T47D (cell line): ENCODE data around the gene TNFAIP8.
A peak's percentile ranks its signal among the peaks of the same experiment; 100 is the strongest.
"Not testable (repeated sequence)": the region's sequence is repeated elsewhere in the genome, so short reads cannot be mapped to it uniquely, and the experiment has no call there.

Experiments used
- DNase-seq, 2 experiments: peaks; one replicate each; pipeline versions ENCODE4 v3.0.0 to v3.0.0-alpha.2; 2011 to 2012; ENCODE audit warnings: low read depth in 1 of 2, low spot score in 1 of 2
- JUND ChIP-seq: IDR thresholded peaks from 2 replicates; pipeline ENCODE4 v1.6.1; 2012; ENCODE audit warnings: low read depth
- in situ Hi-C: cut with HindIII; loops from 2 replicates; pipeline ENCODE4 v1.10.0; 2016; ENCODE audit warnings: low sequenced_read_pairs, low pct_unique_long_range_greater_than_20kb

TNFAIP8 gene

DNA sequence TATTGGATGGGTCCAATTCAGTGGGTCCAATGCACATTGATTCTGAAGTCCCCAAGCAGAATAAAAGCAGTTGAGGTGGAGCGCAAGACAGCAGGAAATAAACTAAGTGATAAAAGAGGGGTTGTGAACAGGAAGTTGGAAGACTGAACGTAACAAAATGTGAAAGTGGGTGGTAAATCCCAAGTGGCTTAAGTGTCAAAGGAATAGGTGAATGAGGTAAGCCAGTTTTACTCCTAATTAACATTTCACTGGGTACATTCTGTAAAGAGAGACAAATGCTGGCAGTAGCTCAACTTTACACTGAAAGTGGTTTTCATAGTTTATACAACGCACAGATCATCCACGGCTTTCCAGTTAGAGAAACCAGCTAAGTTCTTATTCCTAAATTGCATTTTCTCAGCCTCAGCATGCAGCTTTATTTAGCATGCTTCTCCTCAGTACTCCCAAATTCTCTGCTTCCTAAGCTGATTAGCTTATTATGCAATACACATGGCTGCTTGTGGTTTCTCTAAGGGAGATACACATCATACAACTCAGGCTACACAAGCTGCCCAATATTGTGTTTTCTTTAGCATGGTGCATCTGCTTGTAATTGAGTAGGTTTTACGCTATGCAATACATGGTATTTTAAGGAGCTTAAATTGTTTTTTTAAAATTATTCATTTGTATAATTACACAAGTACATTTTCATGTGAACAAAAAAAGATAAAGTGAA is 62.2 kb downstream of the TNFAIP8 start:
- in situ Hi-C loops, result no loop called here
- peak in 1 of 2 experiments; percentile 35 for DNase-seq
- TF ChIP-seq JUND, result no peak

DNA sequence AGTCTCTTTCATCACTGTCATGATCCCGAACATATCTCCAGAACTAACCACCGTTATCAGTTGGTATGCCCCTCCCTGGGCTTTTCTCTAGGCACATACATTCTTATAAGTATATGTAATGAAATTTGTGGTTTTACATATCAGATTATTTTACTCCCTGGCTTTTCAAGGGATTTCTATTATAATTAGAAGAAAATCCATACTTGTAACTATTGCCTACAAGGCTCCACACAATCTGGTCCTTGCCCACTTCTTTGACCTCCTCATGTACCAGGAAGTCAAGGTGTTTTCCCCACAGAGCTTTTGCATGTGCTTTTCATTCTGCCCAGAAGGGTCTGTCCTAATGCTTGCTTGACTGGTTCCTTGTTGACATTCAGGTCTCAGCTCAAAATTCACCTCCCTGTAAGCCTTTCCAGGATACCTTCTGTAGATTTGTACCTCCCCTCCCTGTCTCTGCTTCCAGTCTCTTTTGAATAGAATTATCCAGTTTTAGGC is 62.8 kb downstream of the TNFAIP8 start:
- DNase-seq, result peak; percentile 13 to 68
- in situ Hi-C loops, result no loop called here
- no peak for TF ChIP-seq JUND

DNA sequence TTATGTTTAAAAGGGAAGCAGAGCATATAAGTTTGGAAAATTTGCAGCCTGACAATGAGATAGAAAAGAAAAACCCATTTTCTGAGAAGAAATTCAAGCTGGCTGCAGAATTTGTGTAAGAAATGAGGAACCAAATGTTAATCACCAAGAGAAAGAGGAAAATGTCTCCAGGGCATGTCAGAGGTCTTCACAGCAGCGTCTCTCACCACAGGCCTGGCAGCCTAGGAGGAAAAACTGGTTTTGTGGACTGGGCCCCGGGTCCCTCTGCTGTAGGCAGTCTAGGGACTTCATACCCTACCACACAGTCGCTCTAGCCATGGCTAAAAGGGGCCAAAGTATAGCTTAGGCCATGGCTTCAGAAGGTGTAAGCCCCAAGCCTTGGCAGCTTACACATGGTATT is 64.3 kb downstream of the TNFAIP8 start:
- in situ Hi-C loops, result no loop called here
- no peak for TF ChIP-seq JUND
- DNase-seq, result peak in 1 of 2 experiments; percentile 85

DNA sequence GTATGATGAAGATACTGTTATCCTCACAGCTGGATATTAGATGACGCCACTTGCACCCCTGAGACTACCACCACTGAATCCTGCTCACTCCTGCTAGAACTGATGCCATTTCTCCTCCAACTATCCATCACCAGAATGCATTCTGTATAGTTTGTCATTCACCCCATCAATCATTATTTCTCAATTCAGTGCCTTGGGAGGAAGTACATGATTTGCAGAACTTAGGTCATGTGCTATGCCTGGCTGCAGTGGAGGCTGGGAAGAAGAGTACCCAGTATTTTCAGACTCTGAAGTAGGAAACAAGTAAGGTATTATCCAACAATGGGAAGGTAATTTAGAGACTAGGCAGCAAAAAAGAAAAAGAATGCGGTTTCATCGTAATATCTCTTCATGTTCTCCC is 70.2 kb downstream of the TNFAIP8 start:
- no peak for DNase-seq
- in situ Hi-C loops, result no loop called here
- no peak for TF ChIP-seq JUND

DNA sequence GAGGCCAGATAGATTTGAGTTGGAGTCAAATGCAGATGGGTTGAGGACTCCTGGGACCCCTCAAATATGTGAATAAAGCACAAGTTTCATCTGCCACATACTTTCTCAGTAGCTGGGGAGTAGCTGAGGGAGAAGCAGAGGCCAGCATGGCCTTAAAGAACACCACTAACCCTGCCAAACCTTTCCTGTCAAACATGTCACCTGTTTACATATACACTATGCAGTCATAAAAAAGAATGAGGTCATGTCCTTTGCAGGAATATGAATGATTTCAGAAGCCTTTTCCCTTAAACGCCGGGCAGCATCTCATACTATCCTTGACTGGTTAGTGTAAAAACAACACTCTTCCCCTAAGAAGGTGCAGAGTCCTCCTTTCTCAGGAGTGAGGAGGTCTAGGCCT is 71.2 kb downstream of the TNFAIP8 start:
- in situ Hi-C loops, result no loop called here

DNA sequence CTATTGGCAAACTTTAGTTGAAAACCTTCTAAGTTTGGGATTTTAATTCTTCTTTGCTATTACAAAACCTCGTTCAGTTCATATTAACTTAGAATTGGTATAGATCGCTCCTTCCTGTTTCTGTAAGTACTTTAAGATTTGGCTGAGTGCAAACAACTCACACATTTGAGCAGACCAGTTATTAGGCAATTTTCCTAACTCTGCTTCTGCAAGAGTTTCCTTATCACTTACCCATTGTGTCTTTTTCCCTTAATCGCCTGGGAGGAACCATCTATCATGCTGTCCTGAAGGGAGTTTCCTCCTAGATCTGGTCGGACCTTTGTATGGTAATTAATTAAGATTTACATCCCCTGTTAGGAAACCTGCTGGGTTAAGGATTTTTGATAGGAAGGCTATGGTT is 71.8 kb downstream of the TNFAIP8 start:
- DNase-seq, in situ Hi-C loops: not testable (repeated sequence)

More for the DNA sequence above, 71.2 kb downstream of the TNFAIP8 start:
- TF ChIP-seq JUND, result no peak
- DNase-seq, result peak in 1 of 2 experiments; percentile 35

DNA sequence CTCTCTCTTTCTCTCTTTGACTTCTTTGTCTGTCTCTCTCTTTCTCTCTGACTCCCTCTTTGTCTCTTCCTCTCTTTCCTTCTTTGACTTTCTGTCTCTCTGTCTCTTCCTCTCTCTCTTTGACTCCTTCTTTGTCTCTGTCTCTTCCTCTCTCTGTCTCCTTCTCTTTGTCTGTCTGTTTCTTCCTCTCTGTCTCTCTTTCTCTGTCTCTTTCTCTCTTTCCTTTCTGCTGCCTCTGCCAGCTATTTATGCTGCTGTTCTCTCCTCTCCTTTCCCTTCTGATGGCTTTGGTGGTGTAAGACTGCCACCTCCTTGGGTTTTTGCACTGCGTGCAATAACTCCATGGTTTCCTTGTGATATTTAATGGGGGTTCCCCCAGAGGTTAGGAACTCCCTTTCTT is 72.3 kb downstream of the TNFAIP8 start:
- DNase-seq, in situ Hi-C loops: not testable (repeated sequence)

DNA sequence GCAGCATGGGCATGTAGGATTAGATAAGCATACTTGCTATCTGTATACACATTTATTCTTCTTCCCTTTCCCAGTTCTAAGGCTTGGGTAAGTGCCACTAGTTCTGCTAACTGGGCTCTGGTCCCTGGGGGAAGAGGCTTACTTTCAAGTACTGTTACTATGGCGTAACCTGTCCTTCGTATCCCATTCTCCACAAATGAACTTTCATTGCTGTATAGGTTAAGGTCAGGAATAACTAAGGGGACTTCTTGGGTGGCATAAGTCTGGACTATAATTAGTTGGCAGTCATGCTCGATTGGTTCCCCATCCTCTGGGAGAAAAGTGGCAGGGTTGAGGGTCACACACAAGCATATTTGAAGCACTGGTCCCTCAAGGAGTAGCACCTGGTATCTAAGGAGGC is 72.8 kb downstream of the TNFAIP8 start:
- in situ Hi-C loops, DNase-seq: not testable (repeated sequence)

DNA sequence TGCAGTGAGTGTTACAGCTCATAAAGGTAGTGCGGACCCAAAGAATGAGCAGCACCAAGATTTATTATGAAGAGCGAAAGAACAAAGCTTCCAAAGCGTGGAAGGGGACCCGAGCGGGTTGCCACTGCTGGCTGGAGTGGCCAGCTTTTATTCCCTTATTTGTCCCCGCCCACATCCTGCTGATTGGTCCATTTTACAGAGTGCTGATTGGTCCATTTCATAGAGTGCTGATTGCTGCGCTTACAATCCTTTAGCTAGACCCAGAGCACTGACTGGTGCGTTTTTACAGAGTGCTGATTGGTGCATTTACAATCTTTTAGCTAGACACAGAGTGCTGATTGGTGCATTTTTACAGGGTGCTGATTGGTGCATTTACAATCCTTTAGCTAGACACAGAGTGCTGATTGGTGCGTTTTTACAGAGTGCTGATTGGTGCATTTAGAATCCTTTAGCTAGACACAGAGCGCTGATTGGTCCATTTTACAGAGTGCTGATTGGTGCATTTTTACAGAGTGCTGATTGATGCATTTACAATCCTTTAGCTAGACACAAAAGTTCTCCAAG is 76.9 kb downstream of the TNFAIP8 start:
- DNase-seq, in situ Hi-C loops: not testable (repeated sequence)

DNA sequence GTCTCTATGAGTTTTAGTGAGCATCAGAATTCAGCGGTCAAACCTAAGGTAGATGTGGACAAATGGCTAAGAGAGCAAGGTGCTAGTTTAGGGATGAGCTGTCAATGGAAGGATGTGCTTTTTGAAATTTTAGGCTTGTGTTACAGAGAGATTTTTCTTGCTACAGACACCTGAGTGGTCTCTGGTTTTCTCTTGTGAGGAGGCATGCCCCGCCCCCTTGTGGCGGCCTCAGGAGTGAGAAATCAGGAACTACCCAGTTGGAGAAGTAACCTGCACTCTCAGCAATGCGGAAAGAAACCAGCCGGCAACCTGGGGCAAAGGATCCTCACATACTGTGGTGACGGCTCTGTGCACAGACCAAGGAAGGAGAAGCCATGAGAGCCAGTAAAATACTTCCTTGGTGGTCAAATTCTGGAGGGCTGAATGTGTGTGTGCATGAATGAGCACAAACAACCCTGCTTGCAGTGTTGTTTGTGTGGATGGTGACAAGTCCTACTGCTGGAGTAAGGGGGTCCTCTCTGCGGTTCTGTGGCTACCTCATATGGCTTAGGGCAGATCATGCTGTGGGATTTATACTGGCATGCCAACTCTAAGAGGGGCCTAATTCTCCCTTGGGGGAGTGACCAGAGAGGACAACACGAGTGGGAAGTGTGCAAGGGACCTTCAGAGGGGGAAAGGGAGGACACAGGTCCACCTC is 79.8 kb downstream of the TNFAIP8 start:
- no peak for TF ChIP-seq JUND
- in situ Hi-C loops, result no loop called here
- peak in 1 of 2 experiments; percentile 73 for DNase-seq

DNA sequence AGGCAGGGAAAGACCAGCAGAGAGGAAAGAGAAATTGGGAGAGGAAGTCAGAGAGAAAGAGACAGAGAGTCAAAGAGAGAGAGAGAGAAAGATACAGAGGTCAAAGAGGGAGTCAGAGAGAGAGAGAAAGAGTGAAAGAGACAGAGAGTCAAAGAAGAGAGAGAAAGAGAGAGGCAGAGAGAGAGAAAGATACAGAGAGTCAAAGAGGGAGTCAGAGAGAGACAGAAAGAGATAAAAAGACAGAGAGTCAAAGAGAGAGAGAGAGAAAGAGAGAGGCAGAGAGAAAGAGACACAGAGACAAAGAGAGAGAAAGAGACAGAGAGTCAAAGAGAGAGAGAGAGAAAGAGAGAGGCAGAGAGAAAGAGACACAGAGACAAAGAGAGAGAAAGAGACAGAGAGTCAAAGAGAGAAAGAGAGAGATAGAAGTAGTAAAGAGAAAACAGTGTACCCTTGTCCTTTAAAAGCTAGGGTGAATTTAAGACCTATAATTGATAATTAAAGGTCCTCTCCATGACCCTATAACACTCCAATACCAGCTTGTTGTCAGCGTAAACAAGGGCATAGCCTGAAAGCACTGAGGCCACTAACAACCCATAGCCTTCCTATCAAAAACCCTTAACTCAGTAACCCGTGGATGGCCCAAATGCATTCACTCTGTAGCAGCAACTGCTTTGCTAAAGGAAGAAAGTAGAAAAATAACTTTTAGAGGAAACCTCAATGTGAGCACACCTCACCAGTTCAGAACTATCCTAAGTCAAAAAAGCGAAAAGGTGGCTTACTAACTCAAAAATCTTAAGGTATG is 82.2 kb downstream of the TNFAIP8 start:
- DNase-seq, in situ Hi-C loops: not testable (repeated sequence)

DNA sequence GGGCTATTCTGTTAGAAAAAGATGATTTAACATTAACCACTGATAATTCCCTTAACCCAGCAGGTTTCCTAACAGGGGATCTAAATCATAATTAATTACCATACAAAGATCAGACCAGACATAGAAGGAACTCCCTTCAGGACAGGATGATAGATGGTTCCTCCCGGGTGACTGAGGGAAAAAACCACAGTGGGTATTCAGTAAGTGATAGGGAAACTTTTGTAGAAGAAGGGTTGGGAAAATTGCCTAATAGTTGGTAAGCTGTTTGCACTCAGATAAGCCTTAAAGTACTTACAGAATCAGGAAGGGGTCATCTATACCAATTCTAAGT is 82.7 kb downstream of the TNFAIP8 start:
- DNase-seq, in situ Hi-C loops: not testable (repeated sequence)

DNA sequence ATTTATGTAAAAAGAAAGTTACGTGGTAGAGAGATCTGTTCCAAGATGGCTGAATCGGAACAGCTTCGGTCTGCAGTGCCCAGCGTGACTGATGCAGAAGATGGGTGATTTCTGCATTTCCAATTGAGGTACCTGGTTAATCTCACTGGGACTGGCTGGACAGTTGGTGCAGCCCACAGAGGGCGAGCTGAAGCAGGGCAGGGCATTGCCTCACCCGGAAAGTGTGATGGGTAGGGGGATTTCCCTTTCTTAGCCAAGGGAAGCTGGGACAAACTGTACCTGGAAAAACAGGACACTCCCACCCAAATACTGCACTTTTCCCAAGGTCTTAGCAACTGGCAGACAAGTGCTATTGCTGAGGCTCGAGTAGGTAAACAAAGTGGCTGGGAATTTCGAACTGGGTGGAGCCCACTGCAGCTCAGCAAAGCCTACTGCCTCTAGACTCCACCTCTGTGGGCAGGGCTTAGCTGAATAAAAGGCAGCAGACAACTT is 83.4 kb downstream of the TNFAIP8 start:
- peak in 1 of 2 experiments; percentile 75 for DNase-seq
- in situ Hi-C loops, result no loop called here
- no peak for TF ChIP-seq JUND

DNA sequence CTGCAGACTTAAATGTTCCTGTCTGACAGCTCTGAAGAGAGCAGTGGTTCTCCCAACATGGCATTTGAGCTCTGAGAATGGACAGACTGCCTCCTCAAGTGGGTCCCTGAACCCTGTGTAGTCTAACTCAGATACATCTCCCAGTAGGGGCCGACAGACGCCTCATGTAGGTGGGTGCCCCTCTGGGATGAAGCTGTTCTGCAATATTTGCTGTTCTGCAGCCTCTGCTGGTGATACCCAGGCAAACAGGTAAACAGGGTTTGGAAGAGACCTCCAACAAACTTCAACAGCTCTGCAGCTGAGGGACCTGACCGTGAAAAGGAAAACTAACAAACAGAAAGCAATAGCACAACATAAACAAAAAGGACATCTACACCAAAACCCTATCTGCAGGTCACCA is 83.8 kb downstream of the TNFAIP8 start:
- DNase-seq, in situ Hi-C loops: not testable (repeated sequence)

DNA sequence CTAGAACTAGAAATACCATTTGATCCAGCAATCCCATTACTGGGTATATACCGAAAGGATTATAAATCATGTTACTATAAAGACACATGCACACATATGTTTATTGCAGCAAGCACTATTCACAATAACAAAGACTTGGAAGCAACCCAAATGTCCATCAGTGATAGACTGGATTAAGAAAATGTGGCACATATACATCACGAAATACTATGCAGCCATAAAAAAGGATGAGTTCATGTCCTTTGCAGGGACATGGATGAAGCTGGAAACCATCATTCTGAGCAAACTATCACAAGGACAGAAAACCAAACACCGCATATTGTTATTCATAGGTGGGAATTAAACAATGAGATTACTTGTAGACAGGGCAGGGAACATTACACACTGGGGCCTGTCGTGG is 88.8 kb downstream of the TNFAIP8 start:
- in situ Hi-C loops, result not testable (repeated sequence)

More for the DNA sequence above, 88.8 kb downstream of the TNFAIP8 start:
- not testable (repeated sequence) for DNase-seq
